Mammary epithelial cell (primary cell): Measurements from ENCODE around the gene SLBP.

Experiments used
- CTCF ChIP-seq, 2 donors: IDR thresholded peaks in 1 of 2; conservative IDR thresholded peaks in 1 of 2; 2 replicates each; pipeline ENCODE4 v1.5.1; 2011 to 2012; ENCODE audit warnings: inconsistent platforms in 2 of 2, low read length in 2 of 2, mild to moderate bottlenecking in 2 of 2, control low read depth in 1 of 2, low read depth in 1 of 2; ENCODE audit not compliant: insufficient read depth in 1 of 2; ENCODE audit errors: extremely low read depth in 1 of 2
- EZH2 ChIP-seq: IDR thresholded peaks from 2 replicates; pipeline ENCODE4 v1.6.1; 2012; ENCODE audit warnings: low read length, inconsistent platforms, borderline replicate concordance

GRCh38 chr4:1745165-1745564 is 33.0 kb upstream of the SLBP start:
- TF ChIP-seq EZH2 (no peak), CTCF (conservative IDR thresholded peaks at IDR 0.05 in 1 of 2, IDR thresholded peaks at IDR 0.05 in 1 of 2; ENCODE audit: extremely low read depth in 1 of 2, insufficient read depth in 1 of 2, low read depth in 1 of 2, low read length in 2 of 2) (no peak)
